HG03060 (cell line): ENCODE measurements around the gene PRAMEF25.
"Not testable (repeated sequence)": the region's sequence is repeated elsewhere in the genome, so short reads cannot be mapped to it uniquely, and the experiment has no call there.

ENCODE experiments used
- ATAC-seq: cut with Tn5 transposase; IDR thresholded peaks from one replicate; pipeline ENCODE4 v1.9.1; 2021; ENCODE audit warnings: low read depth, moderate number of reproducible peaks; ENCODE audit not compliant: unreplicated experiment

PRAMEF25 gene

GRCh38 chr1:13070474-13070873 is at the start of gene PRAMEF25:
PRAMEF25 (plus strand) TSS chr1:13070774; CDS start chr1:13073694, 2,920 bp downstream.
- not testable (repeated sequence) for ATAC-seq

GRCh38 chr1:13056475-13056874 is 14.1 kb upstream of the PRAMEF25 start, which contains the start of gene PRAMEF27:
PRAMEF27 (minus strand) TSS chr1:13056575; CDS start chr1:13053659, 2,916 bp downstream.
- ATAC-seq, result not testable (repeated sequence)

GRCh38 chr1:13116754-13117153 is 46.2 kb downstream of the PRAMEF25 start, which contains the start of gene HNRNPCL2:
HNRNPCL2 (minus strand) TSS chr1:13116854; CDS start chr1:13116400, 454 bp downstream.
- not testable (repeated sequence) for ATAC-seq
